AG04449 (cell line): ENCODE data around the gene PDZD2.

ENCODE experiments used
- CTCF ChIA-PET: fragments of 350-600 bp; formaldehyde crosslinking; extraction: SDS; loops from one replicate; lab custom pipeline; 2021; ENCODE audit warnings: antibody characterized with exemption; lab: Yijun Ruan, JAX
- POLR2A ChIA-PET: fragments of 400-600, 350-600 bp; formaldehyde crosslinking; extraction: SDS; loops from one replicate; lab custom pipeline; 2020; ENCODE audit warnings: antibody characterized with exemption, inconsistent platforms; lab: Yijun Ruan, JAX
- DNase-seq: peaks from one replicate; pipeline ENCODE4 v3.0.0-alpha.2; 2010; ENCODE audit warnings: low read depth, low spot score
- H3K4me3 ChIP-seq: 2 replicates; pipeline ENCODE4 v1.5.1; 2011; ENCODE audit warnings: low read depth, mild to moderate bottlenecking, control low read depth, low read length
- CTCF ChIP-seq: IDR thresholded peaks from one replicate; pipeline ENCODE4 v1.5.1; 2011; ENCODE audit warnings: mild to moderate bottlenecking, moderate library complexity, low read length, control low read depth, inconsistent platforms; ENCODE audit not compliant: insufficient read depth; ENCODE audit errors: missing control alignments

PDZD2 gene

GRCh38 chr5:31671339-31671741 is 32.4 kb downstream of the PDZD2 start:
- H3K4me3 ChIP-seq: no peak overlapping the region
- ChIA-PET CTCF (no interaction called here), POLR2A (no interaction called here)
- no peak for TF ChIP-seq CTCF
- no peak for DNase-seq

- CTCF ChIA-PET: no interaction called here
- POLR2A ChIA-PET: no interaction called here
- DNase-seq: no peak
- no peak for TF ChIP-seq CTCF
- no peak overlapping the region for H3K4me3 ChIP-seq
Observed at GRCh38 chr5:31674371-31674951, 35.5 kb downstream of the PDZD2 start.

GRCh38 chr5:31675472-31675871 is 36.5 kb downstream of the PDZD2 start:
- CTCF ChIA-PET: no interaction called here
- POLR2A ChIA-PET: no interaction called here
- H3K4me3 ChIP-seq: no peak overlapping the region
- no peak for DNase-seq
- TF ChIP-seq CTCF: no peak

- TF ChIP-seq CTCF: no peak
- POLR2A ChIA-PET: no interaction called here
- CTCF ChIA-PET: no interaction called here
- no peak for DNase-seq
- H3K4me3 ChIP-seq: no peak overlapping the region
Observed at GRCh38 chr5:31678180-31678579, 39.2 kb downstream of the PDZD2 start.

GRCh38 chr5:31680528-31680927 is 41.6 kb downstream of the PDZD2 start:
- CTCF ChIA-PET: no interaction called here
- POLR2A ChIA-PET: no interaction called here
- no peak for TF ChIP-seq CTCF
- H3K4me3 ChIP-seq: no peak overlapping the region
- no peak for DNase-seq

GRCh38 chr5:31682025-31682424 is 43.1 kb downstream of the PDZD2 start:
- POLR2A ChIA-PET: no interaction called here
- CTCF ChIA-PET: no interaction called here
- DNase-seq: no peak
- no peak for TF ChIP-seq CTCF
- H3K4me3 ChIP-seq: no peak overlapping the region
